Measurements from ENCODE around the gene ACTL9. TPM values are rescaled to one million over a fixed set of nuclear protein-coding genes. Genes with fewer than 3 reads are reported as not detected.

ACTL9 gene
- total RNA-seq, 1 donor from 2014 or later, result not detected

- DNase-seq (ENCODE audit: low spot score in 2 of 2), result no peak
- Histone ChIP-seq H3K36me3 (no peaks in the 10 kb centered on the region), H3K4me1 (no peaks in the 10 kb centered on the region), H3K4me3 (no peak overlapping the region), H3K27ac (no peak overlapping the region), H3K9me3 (no peaks in the 10 kb centered on the region), H3K27me3 (no peaks in the 10 kb centered on the region)
- TF ChIP-seq CTCF (IDR thresholded peaks at IDR 0.05), result no peak
- intact Hi-C loops (cut with DNase I), result no loop called here
Measured at GRCh38 chr19:8675066-8675465, 23.5 kb downstream of the ACTL9 start.

GRCh38 chr19:8673276-8673891 lies 25.2 kb downstream of the ACTL9 start:
- Histone ChIP-seq H3K9me3 (no peaks in the 10 kb centered on the region), H3K4me3 (no peak overlapping the region), H3K36me3 (no peaks in the 10 kb centered on the region), H3K4me1 (no peaks in the 10 kb centered on the region), H3K27ac (no peak overlapping the region), H3K27me3 (no peaks in the 10 kb centered on the region)
- no peak for TF ChIP-seq CTCF (IDR thresholded peaks at IDR 0.05)
- DNase-seq (ENCODE audit: low spot score in 2 of 2), result no peak
- intact Hi-C loops (cut with DNase I), result no loop called here

GRCh38 chr19:8666814-8667405 lies 31.7 kb downstream of the ACTL9 start:
- no peaks in the 10 kb centered on the region for H3K9me3 ChIP-seq
- TF ChIP-seq CTCF (IDR thresholded peaks at IDR 0.05), result no peak
- H3K27ac ChIP-seq, result no peak overlapping the region
- no peak overlapping the region for H3K4me3 ChIP-seq
- H3K4me1 ChIP-seq, result no peaks in the 10 kb centered on the region
- intact Hi-C loops (cut with DNase I), result no loop called here
- H3K36me3 ChIP-seq, result no peaks in the 10 kb centered on the region
- no peaks in the 10 kb centered on the region for H3K27me3 ChIP-seq
- no peak for DNase-seq (ENCODE audit: low spot score in 2 of 2)

GRCh38 chr19:8665468-8666213 lies 33.0 kb downstream of the ACTL9 start:
- no peaks in the 10 kb centered on the region for H3K36me3 ChIP-seq
- TF ChIP-seq CTCF (IDR thresholded peaks at IDR 0.05), result no peak
- intact Hi-C loops (cut with DNase I), result no loop called here
- no peak overlapping the region for H3K4me3 ChIP-seq
- no peak overlapping the region for H3K27ac ChIP-seq
- no peak for DNase-seq (ENCODE audit: low spot score in 2 of 2)
- H3K9me3 ChIP-seq, result no peaks in the 10 kb centered on the region
- H3K27me3 ChIP-seq, result no peaks in the 10 kb centered on the region
- H3K4me1 ChIP-seq, result no peaks in the 10 kb centered on the region

- intact Hi-C loops (cut with DNase I), result no loop called here
- no peak for TF ChIP-seq CTCF (IDR thresholded peaks at IDR 0.05)
- no peaks in the 10 kb centered on the region for H3K4me1 ChIP-seq
- H3K9me3 ChIP-seq, result no peaks in the 10 kb centered on the region
- H3K4me3 ChIP-seq, result no peak overlapping the region
- H3K27me3 ChIP-seq, result no peaks in the 10 kb centered on the region
- H3K27ac ChIP-seq, result no peak overlapping the region
- DNase-seq (ENCODE audit: low spot score in 2 of 2), result no peak
- no peaks in the 10 kb centered on the region for H3K36me3 ChIP-seq
Measured at GRCh38 chr19:8664671-8665057, 33.9 kb downstream of the ACTL9 start.

Data from ascending aorta (tissue), 2 donors.